GM12801 (cell line): Measurements from ENCODE around the gene PARP8.

Experiments
- CTCF ChIP-seq: IDR thresholded peaks from one replicate; pipeline ENCODE4 v1.5.1; 2011; ENCODE audit warnings: control low read depth; ENCODE audit not compliant: insufficient read length; ENCODE audit errors: extremely low read depth

Gene PARP8

GRCh38 chr5:50829023-50829422 lies 162.6 kb downstream of the PARP8 start:
- TF ChIP-seq CTCF = no peak

GRCh38 chr5:50832657-50833284 lies 166.3 kb downstream of the PARP8 start:
- no peak for TF ChIP-seq CTCF

- TF ChIP-seq CTCF = no peak
Measured at GRCh38 chr5:50836356-50836755, 169.9 kb downstream of the PARP8 start.

GRCh38 chr5:50839472-50839871 lies 173.0 kb downstream of the PARP8 start:
- TF ChIP-seq CTCF = no peak

- no peak for TF ChIP-seq CTCF
Measured at GRCh38 chr5:50843091-50843490, 176.7 kb downstream of the PARP8 start.

- no peak for TF ChIP-seq CTCF
Measured at GRCh38 chr5:50846261-50846660, 179.8 kb downstream of the PARP8 start.

GRCh38 chr5:50849554-50849953 lies 183.1 kb downstream of the PARP8 start:
- TF ChIP-seq CTCF = no peak
